NCI-H510A treated with DMSO at 0.1 percent for 48 hours (cell line): ENCODE measurements around the gene ANKH.

Source experiments
- DNase-seq: peaks from one replicate; lab custom pipeline; 2025; lab: John Stamatoyannopoulos, UW

Gene ANKH

GRCh38 chr5:14713476-14714390 lies 157.8 kb downstream of the ANKH start:
- no peak for DNase-seq

GRCh38 chr5:14712666-14713065 lies 158.9 kb downstream of the ANKH start:
- DNase-seq, result no peak

- DNase-seq, result no peak
Measured at GRCh38 chr5:14712131-14712530, 159.4 kb downstream of the ANKH start.

- no peak for DNase-seq
Measured at GRCh38 chr5:14710313-14710994, 161.1 kb downstream of the ANKH start.

- DNase-seq, result no peak
Measured at GRCh38 chr5:14708551-14708950, 163.0 kb downstream of the ANKH start.

- DNase-seq, result no peak
Measured at GRCh38 chr5:14707811-14708390, 163.7 kb downstream of the ANKH start.

GRCh38 chr5:14706615-14707021 lies 165.0 kb downstream of the ANKH start:
- no peak for DNase-seq

- no peak for DNase-seq
Measured at GRCh38 chr5:14705556-14705955, 166.0 kb downstream of the ANKH start.

GRCh38 chr5:14702238-14702839 lies 169.2 kb downstream of the ANKH start:
- DNase-seq, result no peak

GRCh38 chr5:14701556-14701955 lies 170.0 kb downstream of the ANKH start:
- DNase-seq, result no peak

- no peak for DNase-seq
Measured at GRCh38 chr5:14700478-14701436, 170.8 kb downstream of the ANKH start.

- DNase-seq, result no peak
Measured at GRCh38 chr5:14699807-14700400, 171.7 kb downstream of the ANKH start.

GRCh38 chr5:14699159-14699558 lies 172.4 kb downstream of the ANKH start:
- DNase-seq, result no peak

GRCh38 chr5:14698495-14698894 lies 173.1 kb downstream of the ANKH start:
- DNase-seq, result no peak

GRCh38 chr5:14696851-14697250 lies 174.7 kb downstream of the ANKH start:
- no peak for DNase-seq

- DNase-seq, result no peak
Measured at GRCh38 chr5:14696057-14696456, 175.5 kb downstream of the ANKH start.

- DNase-seq, result no peak
Measured at GRCh38 chr5:14695152-14695551, 176.4 kb downstream of the ANKH start.

GRCh38 chr5:14693070-14693469 lies 178.5 kb downstream of the ANKH start:
- no peak for DNase-seq

- no peak for DNase-seq
Measured at GRCh38 chr5:14687023-14687665, 184.4 kb downstream of the ANKH start.

GRCh38 chr5:14686517-14686916 lies 185.1 kb downstream of the ANKH start:
- DNase-seq, result no peak
